Measurements from ENCODE around the gene VWA5B1.

DNA sequence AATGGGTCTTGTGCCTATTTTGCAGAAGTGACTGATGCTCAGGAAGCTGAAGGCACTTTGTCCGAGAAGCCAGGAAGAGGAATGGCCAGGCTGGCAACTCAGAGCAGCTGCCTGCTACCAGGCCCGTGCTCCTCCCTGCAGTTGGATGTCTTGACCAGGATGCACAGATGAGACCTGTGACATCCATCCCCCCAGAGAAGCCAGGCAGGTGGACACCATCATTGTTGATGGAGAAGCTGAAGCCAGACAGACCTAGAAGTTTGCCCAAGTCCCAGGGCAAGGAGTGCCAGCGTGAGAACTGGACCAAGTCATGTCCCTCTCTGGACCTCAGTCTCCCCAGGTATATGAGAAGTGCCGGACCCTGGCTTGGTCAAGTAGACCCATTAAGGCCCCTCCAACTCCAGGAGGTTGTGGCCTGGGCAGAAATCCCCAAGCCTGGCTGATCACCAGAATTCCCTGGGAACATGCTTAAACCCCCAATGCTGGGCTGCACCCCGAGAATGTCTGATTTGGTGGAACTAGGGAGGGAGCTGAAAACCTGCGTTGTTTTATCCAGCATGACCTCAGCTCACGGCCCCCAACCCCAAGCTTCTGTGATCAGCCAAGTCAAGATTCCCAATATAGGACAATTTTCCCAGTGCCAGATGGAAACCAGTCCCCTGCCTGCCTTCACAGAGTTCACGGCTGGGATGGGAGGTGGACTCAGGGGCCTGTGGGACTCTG lies 112.9 kb downstream of the VWA5B1 start:
- no peak for TF ChIP-seq GATA2 (IDR thresholded peaks at IDR 0.05; ENCODE audit: low read depth, low read length)
- no peak for TF ChIP-seq GATA3 (IDR thresholded peaks at IDR 0.05; ENCODE audit: low read depth, low read length)

Data from SH-SY5Y (cell line).